Stimulated activated CD8-positive, alpha-beta memory T cell treated with anti-CD3 and anti-CD28 coated beads, Interleukin-2, amount 100 ng/mL, for 48 hours (primary cell): Measurements from ENCODE around the gene UGT1A6.
"Not testable (repeated sequence)": the region's sequence is repeated elsewhere in the genome, so short reads cannot be mapped to it uniquely, and the experiment has no call there.

ENCODE experiments used
- DNase-seq, 2 donors: peaks; one replicate each; pipeline ENCODE4 v3.0.0-alpha.2; 2020; ENCODE audit warnings: low read depth in 2 of 2

Gene UGT1A6

DNA sequence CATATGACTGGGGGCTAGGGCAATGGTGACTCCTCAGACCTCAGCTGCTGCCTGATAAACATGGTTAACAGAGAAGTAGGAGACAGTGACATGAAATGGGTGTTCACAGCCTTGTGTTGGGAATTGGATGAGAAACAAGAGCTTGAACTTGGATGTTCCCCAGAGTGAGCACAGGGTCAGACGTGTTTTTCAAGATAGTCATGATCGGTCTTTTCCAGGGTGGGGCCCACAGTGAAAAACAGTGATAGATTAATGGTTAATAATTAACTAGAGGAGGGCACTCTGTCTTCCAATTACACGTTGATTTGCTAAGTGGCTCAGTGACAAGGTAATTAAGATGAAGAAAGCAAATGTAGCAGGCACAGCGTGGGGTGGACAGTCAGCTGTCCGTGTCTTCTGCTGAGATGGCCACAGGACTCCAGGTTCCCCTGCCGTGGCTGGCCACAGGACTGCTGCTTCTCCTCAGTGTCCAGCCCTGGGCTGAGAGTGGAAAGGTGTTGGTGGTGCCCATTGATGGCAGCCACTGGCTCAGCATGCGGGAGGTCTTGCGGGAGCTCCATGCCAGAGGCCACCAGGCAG is 36.1 kb downstream of the UGT1A6 start, which contains the start of gene UGT1A3:
TSS of gene UGT1A3 (plus strand) at position 320 of the 579 bp plus-strand sequence. CDS start at position 405, 85 bp downstream.
- DNase-seq: no peak

DNA sequence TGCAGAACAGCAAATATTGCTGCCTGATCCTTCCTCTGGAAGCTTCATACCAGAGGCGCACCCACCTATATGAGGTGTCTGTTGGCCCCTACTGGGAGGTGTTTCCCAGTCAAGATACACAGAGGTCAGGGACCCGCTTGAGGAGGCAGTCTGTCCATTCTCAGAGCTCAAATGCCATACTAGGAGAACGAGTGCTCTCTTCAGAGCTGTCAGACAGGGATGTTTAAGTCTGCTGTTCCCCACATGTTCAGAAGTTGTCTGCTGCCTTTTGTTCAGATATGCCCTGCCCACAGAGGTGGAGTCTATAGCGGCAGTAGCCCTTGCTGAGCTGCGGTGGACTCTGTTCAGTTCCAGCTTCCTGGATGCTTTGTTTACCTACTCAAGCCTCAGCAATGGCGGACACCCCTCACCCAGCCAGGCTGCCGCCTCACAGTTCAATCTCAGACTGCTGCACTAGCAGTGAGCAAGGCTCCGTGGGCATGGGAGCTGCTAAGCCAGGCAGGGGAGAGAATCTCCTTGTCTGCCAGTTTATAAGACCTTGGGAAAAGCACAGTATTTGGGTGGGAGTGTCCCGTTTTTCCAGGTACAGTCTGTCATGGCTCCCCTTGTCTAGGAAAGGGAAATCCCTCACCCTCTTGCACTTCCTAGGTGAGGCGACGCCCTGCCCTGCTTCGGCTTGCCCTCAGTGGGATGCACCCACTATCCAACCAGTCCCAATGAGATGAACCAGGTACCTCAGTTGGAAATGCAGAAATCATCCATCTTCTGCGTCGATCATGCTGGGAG is 44.4 kb downstream of the UGT1A6 start:
- DNase-seq: not testable (repeated sequence)

DNA sequence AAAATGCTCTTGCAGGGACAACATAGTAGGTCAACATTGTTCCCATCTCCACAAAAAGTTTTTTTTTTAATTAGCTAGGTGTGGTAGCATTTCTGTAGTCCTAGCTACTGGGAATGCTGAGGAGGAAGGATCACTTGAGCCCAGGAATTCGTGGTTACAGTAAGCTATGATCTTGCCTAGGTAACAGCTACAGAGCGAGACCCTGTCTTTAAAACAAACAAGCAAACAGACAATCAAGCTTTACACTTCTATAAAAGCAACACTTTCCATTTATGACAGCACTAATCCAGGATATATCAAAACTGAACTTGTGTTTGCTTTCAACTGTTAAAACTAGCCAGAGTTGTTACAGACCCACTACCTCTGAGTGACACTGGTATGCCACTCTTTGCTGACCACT is 48.2 kb downstream of the UGT1A6 start:
- no peak for DNase-seq

- DNase-seq: no peak
Measured at GRCh38 chr2:233743464-233744259, 51.0 kb downstream of the UGT1A6 start.

GRCh38 chr2:233745073-233745755 is 52.5 kb downstream of the UGT1A6 start:
- DNase-seq: no peak

GRCh38 chr2:233745838-233746237 is 53.1 kb downstream of the UGT1A6 start:
- DNase-seq: not testable (repeated sequence)

GRCh38 chr2:233746475-233747282 is 54.0 kb downstream of the UGT1A6 start:
- DNase-seq: no peak

DNA sequence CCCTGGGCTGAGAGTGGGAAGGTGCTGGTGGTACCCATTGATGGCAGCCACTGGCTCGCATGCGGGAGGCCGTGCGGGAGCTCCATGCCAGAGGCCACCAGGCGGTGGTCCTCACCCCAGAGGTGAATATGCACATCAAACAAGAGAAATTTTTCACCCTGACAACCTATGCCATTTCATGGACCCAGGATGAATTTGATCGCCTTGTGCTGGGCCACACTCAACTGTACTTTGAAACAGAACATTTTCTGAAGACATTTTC is 54.5 kb downstream of the UGT1A6 start:
- no peak for DNase-seq

DNA sequence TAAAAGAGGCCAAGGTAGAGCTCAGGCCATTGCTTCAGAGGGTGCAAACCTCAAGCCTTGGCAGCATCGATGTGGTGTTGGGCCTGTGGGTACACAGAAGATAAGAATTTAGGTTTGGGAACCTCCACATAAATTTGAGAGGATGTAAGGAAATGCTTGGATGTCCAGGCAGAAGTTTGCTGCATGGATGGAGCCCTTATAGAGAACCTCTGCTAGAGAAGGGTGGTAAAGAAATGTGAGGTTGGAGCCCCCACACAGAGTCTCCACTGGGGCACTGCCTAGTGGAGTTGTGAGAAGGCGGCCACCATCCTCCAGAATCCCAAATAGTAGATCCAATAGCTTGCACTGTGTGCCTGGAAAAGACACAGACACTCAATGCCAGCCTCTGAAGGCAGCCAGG is 58.0 kb downstream of the UGT1A6 start:
- DNase-seq: not testable (repeated sequence)

- DNase-seq: not testable (repeated sequence)
Measured at GRCh38 chr2:233751212-233752009, 58.7 kb downstream of the UGT1A6 start.

DNA sequence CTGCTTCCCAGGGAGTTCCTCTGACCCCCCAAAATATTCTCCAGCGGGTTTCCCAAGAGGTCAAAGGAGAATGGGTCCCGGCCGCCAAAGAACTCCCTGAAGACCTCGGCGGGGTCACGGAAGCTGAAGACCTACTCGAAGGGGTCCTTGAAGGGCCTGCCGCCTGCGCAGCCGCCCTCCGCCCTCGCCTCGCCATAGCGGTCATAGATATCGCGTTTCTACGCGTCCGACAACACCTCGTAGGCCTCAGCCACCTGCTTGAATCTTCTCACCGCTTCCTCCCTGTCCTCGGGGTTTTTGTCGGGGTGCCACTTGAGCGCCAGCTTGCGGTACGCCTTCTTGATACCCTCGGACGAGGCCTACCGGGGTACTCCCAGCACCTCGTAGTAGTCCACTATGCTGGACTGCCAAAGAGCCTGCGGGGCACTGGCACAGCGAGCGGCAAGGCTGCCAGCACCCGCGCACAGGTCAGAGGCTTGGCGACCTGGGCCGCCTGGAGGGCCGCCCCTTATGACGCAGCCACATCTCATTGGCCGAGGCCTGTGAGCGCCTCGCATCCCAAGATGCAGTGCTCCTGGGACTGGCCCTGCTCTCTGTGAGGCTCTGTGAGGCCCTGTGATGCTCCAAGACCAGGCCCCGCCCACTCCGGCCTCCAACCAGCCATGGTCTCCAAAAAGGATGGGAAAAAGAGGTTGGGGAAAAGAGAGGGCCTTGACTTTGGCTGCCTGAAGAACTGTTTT is 62.4 kb downstream of the UGT1A6 start:
- no peak for DNase-seq

- DNase-seq: no peak
Measured at GRCh38 chr2:233756429-233757081, 63.9 kb downstream of the UGT1A6 start.

DNA sequence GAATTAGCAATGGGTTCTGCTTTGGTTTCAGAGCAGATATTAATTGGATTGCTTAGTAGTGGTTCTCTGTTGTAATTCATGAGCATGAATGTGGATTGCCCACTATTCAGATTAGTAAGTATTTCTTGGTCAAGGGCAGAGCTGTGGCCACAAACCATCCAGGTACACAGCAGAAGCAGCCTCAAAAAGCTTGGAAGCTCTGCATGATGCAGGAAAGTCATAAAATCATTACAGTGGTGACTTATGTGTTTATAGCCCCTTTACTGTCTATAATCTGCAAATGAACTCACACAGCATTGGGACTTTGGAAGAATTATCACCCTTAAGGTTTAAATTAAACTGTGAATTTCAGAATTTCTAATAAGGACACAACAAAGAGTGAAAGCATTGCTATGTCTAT is 65.5 kb downstream of the UGT1A6 start:
- DNase-seq: no peak

DNA sequence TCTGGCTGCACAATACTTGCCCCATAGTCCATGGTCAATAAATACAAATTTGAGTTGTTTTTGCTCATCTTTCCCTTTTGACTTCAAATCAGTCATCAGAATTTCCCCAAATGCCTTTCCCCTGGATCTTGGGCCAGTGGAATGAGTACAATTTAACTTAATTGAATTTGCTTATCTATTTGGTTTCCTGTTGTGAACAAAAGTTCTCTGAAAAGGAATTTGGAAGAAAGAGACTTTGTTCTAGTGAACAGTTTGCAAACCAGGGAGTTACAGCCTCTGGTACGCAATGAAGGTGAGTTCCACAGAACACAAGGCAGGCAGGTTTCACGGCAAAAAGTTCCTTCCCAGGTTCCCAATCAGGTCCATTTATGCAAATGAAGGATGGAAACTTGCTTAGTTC is 66.2 kb downstream of the UGT1A6 start:
- no peak for DNase-seq

- DNase-seq: no peak
Measured at GRCh38 chr2:233760043-233760442, 67.4 kb downstream of the UGT1A6 start, which contains the start of gene UGT1A1. Gene UGT1A1, plus strand, starts transcription at chr2:233760270. Its CDS starts 18 bp downstream, at chr2:233760288.

DNA sequence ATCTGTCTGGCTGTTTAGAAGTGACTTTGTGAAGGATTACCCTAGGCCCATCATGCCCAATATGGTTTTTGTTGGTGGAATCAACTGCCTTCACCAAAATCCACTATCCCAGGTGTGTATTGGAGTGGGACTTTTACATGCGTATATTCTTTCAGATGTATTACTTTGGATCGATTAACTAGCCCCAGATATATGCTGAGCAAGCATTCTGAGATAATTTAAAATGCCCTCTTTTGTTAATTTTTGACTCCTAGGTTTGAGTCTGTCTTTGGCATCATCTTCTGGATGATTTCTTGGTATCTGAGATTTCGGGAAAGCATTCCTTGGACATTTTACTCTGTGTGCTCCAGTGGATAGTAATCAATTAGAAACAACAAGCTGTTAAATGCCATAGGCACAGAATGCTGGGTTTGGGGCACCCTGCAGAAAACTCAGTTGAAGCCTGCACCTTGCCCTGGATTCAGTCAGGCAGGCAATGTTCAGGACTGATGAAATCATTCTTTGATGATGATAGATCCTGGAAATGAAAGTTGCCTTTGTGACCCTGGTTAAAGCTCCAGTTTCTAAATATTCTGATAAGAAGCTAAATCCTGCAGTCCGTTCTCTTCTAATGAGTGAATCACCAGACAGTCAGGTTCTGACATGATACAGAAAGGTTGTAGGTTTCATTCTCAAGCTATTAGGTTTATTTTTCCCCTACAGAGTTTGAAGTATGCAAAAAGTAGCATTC is 68.5 kb downstream of the UGT1A6 start:
- no peak for DNase-seq

- no peak for DNase-seq
Measured at GRCh38 chr2:233764264-233764663, 71.6 kb downstream of the UGT1A6 start.

DNA sequence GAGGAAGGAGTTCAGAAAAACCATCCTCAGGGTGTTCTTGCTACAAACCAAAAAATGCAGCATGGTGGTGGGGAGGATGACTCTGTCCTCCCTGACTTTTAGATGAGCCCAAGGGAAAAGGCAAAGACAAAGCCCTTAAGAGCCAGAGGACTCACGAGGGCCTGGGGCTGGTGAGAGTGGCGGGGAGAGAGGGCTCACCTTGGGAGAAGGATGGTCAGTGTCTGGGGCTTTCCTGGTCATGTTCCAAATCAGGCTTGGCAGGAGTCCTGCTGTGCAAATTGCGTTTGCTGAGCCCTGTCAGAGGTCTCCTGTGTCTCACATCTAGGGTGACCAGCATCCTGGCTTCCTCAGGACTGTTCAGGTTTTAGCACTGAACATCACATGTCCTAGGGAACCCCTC is 72.1 kb downstream of the UGT1A6 start:
- DNase-seq: no peak

DNA sequence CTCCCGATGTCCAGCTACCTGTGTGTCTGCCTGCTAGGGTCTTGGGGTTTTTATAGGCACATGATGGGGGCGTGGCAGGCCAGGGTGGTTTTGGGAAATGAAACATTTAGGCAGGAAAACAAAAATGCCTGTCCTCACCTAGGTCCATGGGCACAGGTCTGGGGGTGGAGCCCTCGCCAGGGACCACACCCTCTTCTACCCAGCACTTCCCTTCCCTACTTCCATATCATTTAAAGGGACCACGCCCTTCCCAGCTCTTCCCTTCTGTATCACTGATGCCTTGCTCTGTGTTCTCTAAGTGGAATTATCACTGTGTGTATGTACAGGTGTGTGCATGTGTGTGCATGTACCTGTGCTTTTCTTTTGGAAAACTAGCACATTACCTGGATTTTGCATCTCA is 73.7 kb downstream of the UGT1A6 start:
- DNase-seq: no peak
